Measurements from ENCODE around the gene TACR2. TPM values are rescaled to one million over a fixed set of nuclear protein-coding genes. Genes with fewer than 3 reads are reported as not detected.

Gene TACR2
- polyA plus RNA-seq, 3 donors: 0.19 to 0.23 (median 0.20) TPM

DNA sequence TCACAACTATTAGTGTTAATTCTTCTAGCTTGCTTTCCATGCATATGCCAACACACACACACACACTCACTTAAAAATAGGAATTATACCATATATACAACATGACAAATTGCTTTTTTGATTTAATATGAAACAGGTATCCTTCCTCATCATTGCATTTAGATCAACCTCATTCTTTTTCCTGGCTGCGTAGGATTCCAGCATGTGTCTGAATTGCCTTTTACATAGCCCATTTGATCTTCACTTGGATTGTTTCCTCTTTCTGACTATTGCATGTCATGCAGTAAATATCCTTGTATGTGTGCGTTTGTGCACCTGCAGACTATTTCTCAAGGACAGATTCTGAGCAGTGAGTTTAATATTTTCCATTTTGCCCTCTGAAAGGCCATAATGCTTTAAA, 28.2 kb downstream of the TACR2 start:
- H3K27ac ChIP-seq (ENCODE audit: low read depth in 1 of 2, low read length in 2 of 2): no peak overlapping the region
- TF ChIP-seq, protein P1, sequence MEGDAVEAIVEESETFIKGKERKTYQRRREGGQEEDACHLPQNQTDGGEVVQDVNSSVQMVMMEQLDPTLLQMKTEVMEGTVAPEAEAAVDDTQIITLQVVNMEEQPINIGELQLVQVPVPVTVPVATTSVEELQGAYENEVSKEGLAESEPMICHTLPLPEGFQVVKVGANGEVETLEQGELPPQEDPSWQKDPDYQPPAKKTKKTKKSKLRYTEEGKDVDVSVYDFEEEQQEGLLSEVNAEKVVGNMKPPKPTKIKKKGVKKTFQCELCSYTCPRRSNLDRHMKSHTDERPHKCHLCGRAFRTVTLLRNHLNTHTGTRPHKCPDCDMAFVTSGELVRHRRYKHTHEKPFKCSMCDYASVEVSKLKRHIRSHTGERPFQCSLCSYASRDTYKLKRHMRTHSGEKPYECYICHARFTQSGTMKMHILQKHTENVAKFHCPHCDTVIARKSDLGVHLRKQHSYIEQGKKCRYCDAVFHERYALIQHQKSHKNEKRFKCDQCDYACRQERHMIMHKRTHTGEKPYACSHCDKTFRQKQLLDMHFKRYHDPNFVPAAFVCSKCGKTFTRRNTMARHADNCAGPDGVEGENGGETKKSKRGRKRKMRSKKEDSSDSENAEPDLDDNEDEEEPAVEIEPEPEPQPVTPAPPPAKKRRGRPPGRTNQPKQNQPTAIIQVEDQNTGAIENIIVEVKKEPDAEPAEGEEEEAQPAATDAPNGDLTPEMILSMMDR (IDR thresholded peaks at IDR 0.05): no peak
- peaks cover 58% of the 10 kb centered on the region for H4K20me1 ChIP-seq (ENCODE audit: insufficient read depth, low read length)
- Mint-ChIP-seq H3K27ac (no peak overlapping the region), H3K9me3 (peaks cover 0 to 2% (median 0%) of the 10 kb centered on the region in 7 donors), H3K4me3 (no peak overlapping the region), H3K36me3 (peaks cover 82 to 96% of the 10 kb centered on the region in 2 donors), H3K4me1 (peaks cover 8% of the 10 kb centered on the region), H3K27me3 (ENCODE audit: low read depth in 3 of 3) (no peaks in the 10 kb centered on the region)
- intact Hi-C loops (cut with micrococcal nuclease): no loop called here
- H3K27me3 ChIP-seq (ENCODE audit: control insufficient read depth in 2 of 2, insufficient read depth in 2 of 2, low read length in 2 of 2): no peaks in the 10 kb centered on the region
- no peak overlapping the region for H2AFZ ChIP-seq (ENCODE audit: insufficient read depth, low read depth, low read length, poor library complexity, severe bottlenecking)
- 100% methylated on average over 1 of the region's 2 CpGs for WGBS (ENCODE audit: insufficient coverage)
- no peaks in the 10 kb centered on the region for H3K9me3 ChIP-seq (replicated peaks in 1 of 2; ENCODE audit: control insufficient read depth in 1 of 2, insufficient read depth in 1 of 2, low read length in 2 of 2)
- H3K4me2 ChIP-seq (replicated peaks; ENCODE audit: extremely low read depth, low read length, poor library complexity, severe bottlenecking): no peak overlapping the region
- peaks cover 91 to 99% of the 10 kb centered on the region in 2 donors for H3K36me3 ChIP-seq (replicated peaks in 1 of 2; ENCODE audit: control insufficient read depth in 1 of 2, insufficient read depth in 2 of 2, low read length in 2 of 2)
- H3K79me2 ChIP-seq (ENCODE audit: insufficient read depth, low read length): no peaks in the 10 kb centered on the region
- no peak overlapping the region for H3K4me3 ChIP-seq (replicated peaks in 1 of 3; ENCODE audit: low read depth in 2 of 3, low read length in 3 of 3)
- peaks cover 8% of the 10 kb centered on the region in 2 donors for H3K4me1 ChIP-seq (ENCODE audit: control insufficient read depth in 1 of 2, insufficient read depth in 2 of 2, low read length in 2 of 2)
- H3K9ac ChIP-seq (ENCODE audit: insufficient read depth, low read length, poor library complexity, severe bottlenecking): no peak overlapping the region
- DNase-seq: no peak

DNA sequence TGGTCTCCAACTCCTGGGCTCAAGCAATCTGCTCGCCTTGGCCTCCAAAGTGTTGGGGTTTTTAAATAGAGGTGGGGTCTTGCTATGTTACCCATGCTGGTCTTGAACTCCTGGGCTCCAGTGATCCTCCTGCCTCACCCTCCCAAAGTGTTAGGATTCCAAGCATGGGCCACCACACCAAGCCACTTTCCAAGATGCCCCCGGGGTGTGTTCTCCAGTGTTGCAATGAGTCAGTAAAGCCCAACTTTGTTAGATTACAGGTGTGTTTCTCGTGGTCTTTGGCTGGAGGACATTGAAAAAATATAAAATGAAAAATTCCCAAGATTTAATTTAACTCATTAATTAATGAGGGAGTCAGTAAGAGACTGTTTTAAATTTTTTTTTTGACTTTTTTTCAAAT, 29.2 kb downstream of the TACR2 start:
- no peak overlapping the region for H3K4me2 ChIP-seq (replicated peaks; ENCODE audit: extremely low read depth, low read length, poor library complexity, severe bottlenecking)
- Mint-ChIP-seq H3K36me3 (peaks cover 86 to 96% of the 10 kb centered on the region in 2 donors), H3K9me3 (peaks cover 0 to 2% (median 0%) of the 10 kb centered on the region in 7 donors), H3K4me3 (no peak overlapping the region), H3K4me1 (peaks cover 8% of the 10 kb centered on the region), H3K27me3 (ENCODE audit: low read depth in 3 of 3) (no peaks in the 10 kb centered on the region), H3K27ac (no peak overlapping the region)
- no peak overlapping the region for H3K4me3 ChIP-seq (replicated peaks in 1 of 3; ENCODE audit: low read depth in 2 of 3, low read length in 3 of 3)
- peaks cover 7 to 8% of the 10 kb centered on the region in 2 donors for H3K4me1 ChIP-seq (ENCODE audit: control insufficient read depth in 1 of 2, insufficient read depth in 2 of 2, low read length in 2 of 2)
- H3K9me3 ChIP-seq (replicated peaks in 1 of 2; ENCODE audit: control insufficient read depth in 1 of 2, insufficient read depth in 1 of 2, low read length in 2 of 2): no peaks in the 10 kb centered on the region
- H3K27me3 ChIP-seq (ENCODE audit: control insufficient read depth in 2 of 2, insufficient read depth in 2 of 2, low read length in 2 of 2): no peaks in the 10 kb centered on the region
- no peak overlapping the region for H2AFZ ChIP-seq (ENCODE audit: insufficient read depth, low read depth, low read length, poor library complexity, severe bottlenecking)
- TF ChIP-seq, protein P1 (IDR thresholded peaks at IDR 0.05): no peak
- no peaks in the 10 kb centered on the region for H3K79me2 ChIP-seq (ENCODE audit: insufficient read depth, low read length)
- peaks cover 93 to 99% of the 10 kb centered on the region in 2 donors for H3K36me3 ChIP-seq (replicated peaks in 1 of 2; ENCODE audit: control insufficient read depth in 1 of 2, insufficient read depth in 2 of 2, low read length in 2 of 2)
- no peak for DNase-seq
- no peak overlapping the region for H3K27ac ChIP-seq (ENCODE audit: low read depth in 1 of 2, low read length in 2 of 2)
- peaks cover 60% of the 10 kb centered on the region for H4K20me1 ChIP-seq (ENCODE audit: insufficient read depth, low read length)
- intact Hi-C loops (cut with micrococcal nuclease): no loop called here
- no peak overlapping the region for H3K9ac ChIP-seq (ENCODE audit: insufficient read depth, low read length, poor library complexity, severe bottlenecking)
- no CpG with 5 or more reads among the region's 3 CpGs for WGBS (ENCODE audit: insufficient coverage)
